ENCODE measurements around the gene ANKRD12.

DNA sequence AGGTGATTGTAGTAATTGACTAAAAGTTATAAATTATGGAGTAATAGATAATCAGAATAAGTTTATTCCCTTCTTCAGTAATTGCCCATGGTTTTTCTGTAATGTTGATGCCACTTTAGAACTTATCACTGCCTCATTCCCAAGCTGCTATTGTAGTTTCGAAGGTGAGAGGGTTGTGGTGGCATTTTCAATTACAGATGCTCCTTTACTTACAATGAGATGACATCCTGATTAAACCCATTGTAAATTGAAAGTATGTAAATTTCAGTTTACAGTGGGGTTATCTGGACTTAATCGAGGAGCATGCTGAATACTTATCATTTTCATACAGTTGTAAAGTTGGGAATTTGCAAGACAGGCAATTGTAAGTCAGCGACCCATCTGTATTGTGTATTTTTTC is 31.2 kb upstream of the ANKRD12 start:
- TF ChIP-seq SRF (IDR thresholded peaks at IDR 0.05; ENCODE audit: low read depth in 2 of 2, low read length in 2 of 2): no peak
- no peak for TF ChIP-seq SMC3 (IDR thresholded peaks at IDR 0.05; ENCODE audit: borderline replicate concordance, low read length)
- no peak for TF ChIP-seq POLR2A (IDR thresholded peaks at IDR 0.05; ENCODE audit: low read depth, low read length)
- TF ChIP-seq MTA2 (IDR thresholded peaks at IDR 0.05; ENCODE audit: low read depth): no peak
- no peak for TF ChIP-seq GABPA (IDR thresholded peaks at IDR 0.05; ENCODE audit: low read depth)
- no peak for TF ChIP-seq CBFB (IDR thresholded peaks at IDR 0.05; ENCODE audit: low read depth)
- TF ChIP-seq, protein P1, sequence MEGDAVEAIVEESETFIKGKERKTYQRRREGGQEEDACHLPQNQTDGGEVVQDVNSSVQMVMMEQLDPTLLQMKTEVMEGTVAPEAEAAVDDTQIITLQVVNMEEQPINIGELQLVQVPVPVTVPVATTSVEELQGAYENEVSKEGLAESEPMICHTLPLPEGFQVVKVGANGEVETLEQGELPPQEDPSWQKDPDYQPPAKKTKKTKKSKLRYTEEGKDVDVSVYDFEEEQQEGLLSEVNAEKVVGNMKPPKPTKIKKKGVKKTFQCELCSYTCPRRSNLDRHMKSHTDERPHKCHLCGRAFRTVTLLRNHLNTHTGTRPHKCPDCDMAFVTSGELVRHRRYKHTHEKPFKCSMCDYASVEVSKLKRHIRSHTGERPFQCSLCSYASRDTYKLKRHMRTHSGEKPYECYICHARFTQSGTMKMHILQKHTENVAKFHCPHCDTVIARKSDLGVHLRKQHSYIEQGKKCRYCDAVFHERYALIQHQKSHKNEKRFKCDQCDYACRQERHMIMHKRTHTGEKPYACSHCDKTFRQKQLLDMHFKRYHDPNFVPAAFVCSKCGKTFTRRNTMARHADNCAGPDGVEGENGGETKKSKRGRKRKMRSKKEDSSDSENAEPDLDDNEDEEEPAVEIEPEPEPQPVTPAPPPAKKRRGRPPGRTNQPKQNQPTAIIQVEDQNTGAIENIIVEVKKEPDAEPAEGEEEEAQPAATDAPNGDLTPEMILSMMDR (IDR thresholded peaks at IDR 0.05 in 2 of 3, conservative IDR thresholded peaks at IDR 0.05 in 1 of 3; ENCODE audit: control insufficient read depth in 2 of 3, extremely low read depth in 1 of 3, insufficient read depth in 1 of 3, low read depth in 3 of 3, low read length in 3 of 3): no peak
- TF ChIP-seq NR2C2 (IDR thresholded peaks at IDR 0.05; ENCODE audit: borderline replicate concordance, control insufficient read depth, insufficient read length, low read depth): no peak
- TF ChIP-seq, protein P2, sequence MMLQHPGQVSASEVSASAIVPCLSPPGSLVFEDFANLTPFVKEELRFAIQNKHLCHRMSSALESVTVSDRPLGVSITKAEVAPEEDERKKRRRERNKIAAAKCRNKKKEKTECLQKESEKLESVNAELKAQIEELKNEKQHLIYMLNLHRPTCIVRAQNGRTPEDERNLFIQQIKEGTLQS (IDR thresholded peaks at IDR 0.05; ENCODE audit: borderline replicate concordance, extremely low read depth, low read depth, low read length): no peak
- TF ChIP-seq CHD2 (IDR thresholded peaks at IDR 0.05; ENCODE audit: borderline replicate concordance, low read depth, low read length): no peak
- TF ChIP-seq EGR1 (IDR thresholded peaks at IDR 0.05; ENCODE audit: borderline replicate concordance in 1 of 2, low read depth in 2 of 2, low read length in 2 of 2): no peak
- TF ChIP-seq, protein P3, sequence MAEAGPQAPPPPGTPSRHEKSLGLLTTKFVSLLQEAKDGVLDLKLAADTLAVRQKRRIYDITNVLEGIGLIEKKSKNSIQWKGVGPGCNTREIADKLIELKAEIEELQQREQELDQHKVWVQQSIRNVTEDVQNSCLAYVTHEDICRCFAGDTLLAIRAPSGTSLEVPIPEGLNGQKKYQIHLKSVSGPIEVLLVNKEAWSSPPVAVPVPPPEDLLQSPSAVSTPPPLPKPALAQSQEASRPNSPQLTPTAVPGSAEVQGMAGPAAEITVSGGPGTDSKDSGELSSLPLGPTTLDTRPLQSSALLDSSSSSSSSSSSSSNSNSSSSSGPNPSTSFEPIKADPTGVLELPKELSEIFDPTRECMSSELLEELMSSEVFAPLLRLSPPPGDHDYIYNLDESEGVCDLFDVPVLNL (IDR thresholded peaks at IDR 0.05; ENCODE audit: low read depth, low read length): no peak
- no peak for TF ChIP-seq JUNB (IDR thresholded peaks at IDR 0.05)
- no peak for TF ChIP-seq EZH2 (IDR thresholded peaks at IDR 0.05; ENCODE audit: borderline replicate concordance, control insufficient read depth, low read depth, low read length)

Measured in GM12878 (cell line).